C4-2B (cell line): Measurements from ENCODE around the gene TLR1.

Source experiments
- CTCF ChIP-seq: fragments of 450-650 bp; conservative IDR thresholded peaks from 2 replicates; pipeline ENCODE4 v1.5.1; 2017; ENCODE audit warnings: mild to moderate bottlenecking
- ZFX ChIP-seq: fragments of 450-650 bp; IDR thresholded peaks from 2 replicates; pipeline ENCODE4 v1.6.1; 2017

- TF ChIP-seq CTCF: no peak
- no peak for TF ChIP-seq ZFX
These were observed 15.9 kb upstream of the TLR1 start for GRCh38 chr4:38820329-38821061.
